B cell (primary cell): ENCODE results near the gene ZBTB43. TPM values are rescaled to one million over a fixed set of nuclear protein-coding genes. Genes with fewer than 3 reads are reported as not detected.

Experiments used
- ATAC-seq: fragments of 200-7000 bp; cut with Tn5 transposase; one replicate; pipeline ENCODE4 v1.10.0; 2021; ENCODE audit warnings: low read depth, mild to moderate bottlenecking, moderate number of reproducible peaks, moderate library complexity
- CTCF ChIA-PET: fragments of 350-600 bp; sonication (Branson Sonifier 250); formaldehyde crosslinking; loops from one replicate; lab custom pipeline; 2021; ENCODE audit warnings: antibody characterized with exemption, inconsistent platforms; lab: Charles Lee
- POLR2A ChIA-PET: fragments of 350-600 bp; sonication (Branson Sonifier 250); formaldehyde crosslinking; loops from one replicate; lab custom pipeline; 2021; ENCODE audit warnings: antibody characterized with exemption; lab: Charles Lee
- DNase-seq: peaks from one replicate; pipeline ENCODE4 v3.0.0; 2013
- H2AFZ ChIP-seq: 2 replicates; pipeline ENCODE4 v1.6.1; 2012; ENCODE audit warnings: mild to moderate bottlenecking, low read depth, low read length; ENCODE audit not compliant: insufficient read depth, poor library complexity, severe bottlenecking
- H3K27ac ChIP-seq, 2 donors: 1 replicate in 1 of 2; 2 replicates in 1 of 2; pipeline ENCODE4 v1.5.1; 2012 to 2013; ENCODE audit warnings: low read length in 2 of 2, mild to moderate bottlenecking in 2 of 2, moderate library complexity in 1 of 2
- H3K27me3 ChIP-seq, 4 experiments: fragments of 200-600 bp in 1 of 4; sonication (generic) in 1 of 4; replicated peaks in 1 of 4; 1 replicate in 2 of 4; 2 replicates in 2 of 4; pipeline versions ENCODE4 v1.6.1 to v1.7.0; 2013 to 2016; ENCODE audit warnings: low read length in 3 of 4, mild to moderate bottlenecking in 2 of 4, mixed read lengths in 1 of 4, moderate library complexity in 1 of 4; ENCODE audit not compliant: insufficient read depth in 4 of 4, control insufficient read depth in 3 of 4; ENCODE audit errors: control extremely low read depth in 1 of 4
- H3K36me3 ChIP-seq, 2 experiments: replicated peaks in 1 of 2; 1 replicate in 1 of 2; 2 replicates in 1 of 2; pipeline versions ENCODE4 v1.6.1 to v1.7.1; 2013; ENCODE audit warnings: low read length in 1 of 2; ENCODE audit not compliant: insufficient read depth in 2 of 2, control insufficient read depth in 1 of 2; ENCODE audit errors: control extremely low read depth in 1 of 2, extremely low read depth in 1 of 2
- H3K4me1 ChIP-seq, 2 donors: fragments of 200-600 bp in 1 of 2; sonication (generic) in 1 of 2; 1 replicate in 1 of 2; 2 replicates in 1 of 2; pipeline versions ENCODE4 v1.5.1 to v1.6.1; 2013 to 2017; ENCODE audit warnings: low read length in 2 of 2; ENCODE audit not compliant: control insufficient read depth in 2 of 2, insufficient read depth in 2 of 2
- H3K4me2 ChIP-seq: replicated peaks from 2 replicates; pipeline ENCODE3; 2012; ENCODE audit warnings: mild to moderate bottlenecking, low read depth, low read length; ENCODE audit not compliant: poor library complexity, severe bottlenecking
- H3K4me3 ChIP-seq, 5 experiments: fragments of 200-600 bp in 1 of 5; sonication (generic) in 1 of 5; 1 replicate in 3 of 5; 2 replicates in 2 of 5; pipeline versions ENCODE4 v1.5.1 to v1.7.0; 2011 to 2016; ENCODE audit warnings: low read length in 4 of 5, mild to moderate bottlenecking in 4 of 5, low read depth in 2 of 5, control low read depth in 1 of 5, moderate library complexity in 1 of 5; ENCODE audit not compliant: insufficient read depth in 1 of 5; ENCODE audit errors: control extremely low read depth in 1 of 5, extremely low read depth in 1 of 5
- H3K79me2 ChIP-seq: fragments of 200-600 bp; sonication (generic); one replicate; pipeline ENCODE4 v1.6.0; 2016; ENCODE audit warnings: low read length; ENCODE audit not compliant: control insufficient read depth, insufficient read depth
- H3K9ac ChIP-seq: fragments of 200-600 bp; sonication (generic); 2 replicates; pipeline ENCODE4 v1.6.1; 2017; ENCODE audit warnings: mild to moderate bottlenecking, low read length, moderate library complexity
- H3K9me3 ChIP-seq, 3 donors: one replicate each; pipeline versions ENCODE4 v1.6.1 to v1.7.1; 2013; ENCODE audit warnings: low read length in 2 of 3; ENCODE audit not compliant: control insufficient read depth in 2 of 3, insufficient read depth in 1 of 3; ENCODE audit errors: control extremely low read depth in 1 of 3
- H4K20me1 ChIP-seq: 2 replicates; pipeline ENCODE4 v1.6.0; 2012; ENCODE audit warnings: mild to moderate bottlenecking, low read length; ENCODE audit not compliant: insufficient read depth, control insufficient read depth, poor library complexity, severe bottlenecking
- H3K27ac Mint-ChIP-seq: one replicate; pipeline ENCODE4 v1.8.0; 2021; ENCODE audit warnings: mixed read lengths
- H3K27me3 Mint-ChIP-seq: one replicate; pipeline ENCODE4 v1.8.0; 2021; ENCODE audit warnings: mixed read lengths
- H3K4me1 Mint-ChIP-seq: one replicate; pipeline ENCODE4 v1.8.0; 2021; ENCODE audit warnings: mixed read lengths
- H3K4me3 Mint-ChIP-seq: one replicate; pipeline ENCODE4 v1.8.0; 2021; ENCODE audit warnings: mixed read lengths
- H3K9me3 Mint-ChIP-seq: one replicate; pipeline ENCODE4 v1.8.0; 2022; ENCODE audit warnings: mixed read lengths; ENCODE audit not compliant: insufficient read depth
- EZH2 ChIP-seq: IDR thresholded peaks from 2 replicates; pipeline ENCODE4 v1.6.1; 2012; ENCODE audit warnings: borderline replicate concordance, low read depth, mild to moderate bottlenecking, moderate library complexity, low read length; ENCODE audit not compliant: insufficient read depth, poor library complexity, severe bottlenecking
- WGBS: methylation state at CpG from one replicate; pipeline ENCODE4 v1.1.5; 2013; ENCODE audit warnings: missing lambda C conversion rate; ENCODE audit not compliant: insufficient coverage; 5-methylcytosine and 5-hydroxymethylcytosine counted together
- intact Hi-C: fragments of 100-400 bp; cut with micrococcal nuclease; formaldehyde crosslinking; loops from one replicate; pipeline ENCODE4 v1.10.0; 2022
- polyA plus RNA-seq: library from polyadenylated mRNA; depleted of rRNA; stranded (reverse); fragments of >200 nt; gene quantifications from 2 replicates; pipeline ENCODE4 v1.2.3, GENCODE V29; 2012
- total RNA-seq, 2 donors: library from RNA; stranded (reverse); fragments of 120-200 nt in 1 of 2; gene quantifications; 1 replicate in 1 of 2; 2 replicates in 1 of 2; pipeline versions ENCODE4 v1.2.3 to v1.2.4, GENCODE V29; 2013 to 2022
- TF ChIP-seq, protein P1 (sequence below): fragments of 200-600 bp; IDR thresholded peaks from one replicate; pipeline ENCODE4 v1.8.0; 2022; ENCODE audit warnings: antibody characterized with exemption, mild to moderate bottlenecking

Gene ZBTB43
- total and polyA plus RNA-seq, 2 donors (not counting 1 experiment from before 2014, with no cell fraction given): 7.0 to 20.2 TPM

DNA sequence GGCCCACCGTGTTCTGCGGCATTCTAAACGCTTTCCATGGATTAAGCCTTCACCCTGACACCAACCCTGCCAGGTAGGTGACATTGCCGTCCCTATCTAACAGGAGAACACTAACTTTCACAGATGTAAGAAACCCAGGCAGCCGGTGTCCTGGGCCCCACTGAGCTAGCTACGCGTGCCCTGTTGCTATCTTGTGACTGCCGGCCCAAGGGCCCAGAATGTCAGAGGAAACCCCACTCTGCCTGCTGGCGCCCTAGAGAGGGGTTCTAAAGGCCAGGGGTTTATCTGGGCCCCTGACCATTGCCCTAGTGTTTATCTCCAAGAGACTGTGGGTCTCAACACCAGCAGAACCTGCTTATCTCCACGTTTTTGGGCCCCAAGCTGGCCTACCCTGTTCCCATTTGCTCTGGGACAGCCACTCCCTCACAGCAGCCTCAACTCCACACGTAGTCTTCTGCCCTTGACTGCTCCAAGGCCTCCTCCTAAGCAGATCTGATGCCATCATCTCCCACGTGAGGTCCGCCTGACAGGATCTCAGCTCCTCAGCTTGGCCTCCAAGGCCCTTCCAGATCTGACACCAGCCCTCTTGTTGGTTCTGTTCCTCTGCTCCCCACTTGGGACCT lies 37.5 kb downstream of the ZBTB43 start:
- no peaks in the 10 kb centered on the region for H3K9me3 Mint-ChIP-seq
- ChIA-PET CTCF (no interaction called here), POLR2A (no interaction called here)
- H3K36me3 ChIP-seq: peaks cover 0 to 9% of the 10 kb centered on the region in 2 experiments
- 99% methylated on average over 13 of the region's 13 CpGs for WGBS
- no peak overlapping the region for H2AFZ ChIP-seq
- no peak overlapping the region for H3K4me3 ChIP-seq
- no peaks in the 10 kb centered on the region for H4K20me1 ChIP-seq
- ATAC-seq: no peak
- no peaks in the 10 kb centered on the region for H3K27me3 Mint-ChIP-seq
- no peaks in the 10 kb centered on the region for H3K4me1 ChIP-seq
- no peak overlapping the region for H3K9ac ChIP-seq
- no peak for DNase-seq
- H3K27me3 ChIP-seq: no peaks in the 10 kb centered on the region
- H3K79me2 ChIP-seq: no peaks in the 10 kb centered on the region
- no peak overlapping the region for H3K4me2 ChIP-seq
- H3K4me3 Mint-ChIP-seq: no peak overlapping the region
- no peaks in the 10 kb centered on the region for H3K9me3 ChIP-seq
- intact Hi-C loops: no loop called here
- TF ChIP-seq EZH2: no peak
- TF ChIP-seq, protein P1, sequence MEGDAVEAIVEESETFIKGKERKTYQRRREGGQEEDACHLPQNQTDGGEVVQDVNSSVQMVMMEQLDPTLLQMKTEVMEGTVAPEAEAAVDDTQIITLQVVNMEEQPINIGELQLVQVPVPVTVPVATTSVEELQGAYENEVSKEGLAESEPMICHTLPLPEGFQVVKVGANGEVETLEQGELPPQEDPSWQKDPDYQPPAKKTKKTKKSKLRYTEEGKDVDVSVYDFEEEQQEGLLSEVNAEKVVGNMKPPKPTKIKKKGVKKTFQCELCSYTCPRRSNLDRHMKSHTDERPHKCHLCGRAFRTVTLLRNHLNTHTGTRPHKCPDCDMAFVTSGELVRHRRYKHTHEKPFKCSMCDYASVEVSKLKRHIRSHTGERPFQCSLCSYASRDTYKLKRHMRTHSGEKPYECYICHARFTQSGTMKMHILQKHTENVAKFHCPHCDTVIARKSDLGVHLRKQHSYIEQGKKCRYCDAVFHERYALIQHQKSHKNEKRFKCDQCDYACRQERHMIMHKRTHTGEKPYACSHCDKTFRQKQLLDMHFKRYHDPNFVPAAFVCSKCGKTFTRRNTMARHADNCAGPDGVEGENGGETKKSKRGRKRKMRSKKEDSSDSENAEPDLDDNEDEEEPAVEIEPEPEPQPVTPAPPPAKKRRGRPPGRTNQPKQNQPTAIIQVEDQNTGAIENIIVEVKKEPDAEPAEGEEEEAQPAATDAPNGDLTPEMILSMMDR: no peak
- no peak overlapping the region for H3K27ac ChIP-seq
- H3K27ac Mint-ChIP-seq: no peak overlapping the region
- H3K4me1 Mint-ChIP-seq: peaks cover 13% of the 10 kb centered on the region

DNA sequence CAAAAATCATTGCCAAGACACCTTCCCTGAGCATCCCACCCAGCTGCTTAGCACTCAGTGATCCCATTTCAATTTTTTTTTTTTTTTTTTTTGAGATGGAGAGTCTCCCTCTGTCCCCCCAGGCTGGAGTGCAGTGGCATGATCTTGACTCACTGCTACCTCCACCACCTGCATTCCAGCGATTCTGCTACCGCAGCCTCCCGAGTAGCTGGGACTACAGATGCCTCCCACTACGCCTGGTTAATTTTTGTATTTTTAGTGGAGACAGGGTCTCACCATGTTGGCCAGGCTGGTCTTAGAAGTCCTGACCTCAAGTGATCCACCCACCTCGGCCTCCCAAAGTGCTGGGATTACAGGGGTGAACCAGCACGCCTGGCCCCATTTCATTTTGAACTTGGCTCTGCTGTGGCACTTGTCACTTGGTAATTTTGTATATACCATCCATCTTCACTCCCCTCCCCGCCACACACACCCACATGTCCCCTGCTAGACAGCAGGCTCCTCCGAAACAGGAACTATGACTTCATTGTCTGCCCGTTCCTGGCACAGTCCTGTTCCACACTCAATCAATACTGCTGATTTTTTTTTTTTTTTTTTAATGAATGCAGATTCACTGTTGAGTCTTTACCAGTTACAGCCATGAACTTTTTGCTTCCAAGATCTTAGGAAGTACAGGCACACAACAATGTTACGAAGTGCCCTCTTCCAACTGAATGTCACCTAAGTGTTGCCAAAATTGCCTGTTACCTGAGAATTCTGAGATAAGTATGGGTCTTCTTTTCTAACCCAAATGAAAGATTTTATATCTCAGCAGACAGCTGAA lies 38.3 kb downstream of the ZBTB43 start:
- Histone ChIP-seq H3K36me3 (peaks cover 0 to 7% of the 10 kb centered on the region in 2 experiments), H3K27ac (no peak overlapping the region), H3K4me2 (no peak overlapping the region), H3K4me3 (no peak overlapping the region), H3K27me3 (no peaks in the 10 kb centered on the region), H4K20me1 (no peaks in the 10 kb centered on the region), H2AFZ (no peak overlapping the region), H3K79me2 (no peaks in the 10 kb centered on the region), H3K9ac (no peak overlapping the region), H3K4me1 (no peaks in the 10 kb centered on the region), H3K9me3 (no peaks in the 10 kb centered on the region)
- TF ChIP-seq, protein P1: no peak
- TF ChIP-seq EZH2: no peak
- H3K9me3 Mint-ChIP-seq: no peaks in the 10 kb centered on the region
- peaks cover 10% of the 10 kb centered on the region for H3K4me1 Mint-ChIP-seq
- ChIA-PET CTCF (interaction anchor here (1.2 kb wide), 1 partner anchor 136 kb away, joined by 3 read pairs; no protein-coding TSS in a partner anchor), POLR2A (interaction anchor here (0.7 kb wide), 1 partner anchor 15 kb away, joined by 5 read pairs; no protein-coding TSS in a partner anchor)
- H3K27me3 Mint-ChIP-seq: no peaks in the 10 kb centered on the region
- ATAC-seq (no peak), DNase-seq (peak; percentile 26)
- 42% methylated on average over 5 of the region's 10 CpGs for WGBS
- H3K4me3 Mint-ChIP-seq: no peak overlapping the region
- H3K27ac Mint-ChIP-seq: no peak overlapping the region
- intact Hi-C loops: no loop called here
